HEK293 (cell line): ENCODE measurements around the gene SPOCK3.

ENCODE experiments used
- CTCF ChIP-seq: fragments of 450-650 bp; formaldehyde crosslinking; IDR thresholded peaks from 2 replicates; pipeline ENCODE4 v1.5.1; 2016; ENCODE audit warnings: missing biosample characterization, missing genetic modification characterization
- MYNN ChIP-seq: fragments of 450-650 bp; formaldehyde crosslinking; IDR thresholded peaks from 2 replicates; pipeline ENCODE4 v1.5.1; 2016; ENCODE audit warnings: missing biosample characterization, missing genetic modification characterization, borderline replicate concordance
- SETDB1 ChIP-seq: IDR thresholded peaks from one replicate; pipeline ENCODE4 v1.6.1; 2017; ENCODE audit warnings: mild to moderate bottlenecking, low read length, moderate library complexity, mixed read lengths; ENCODE audit not compliant: insufficient read length
- TCF7L2 ChIP-seq: IDR thresholded peaks from 2 replicates; pipeline ENCODE4 v1.6.1; 2011; ENCODE audit warnings: low read depth, mild to moderate bottlenecking, inconsistent platforms, low read length, moderate library complexity, borderline replicate concordance
- TRIM28 ChIP-seq: IDR thresholded peaks from 2 replicates; pipeline ENCODE4 v1.6.1; 2011; ENCODE audit warnings: low read length, control low read depth, borderline replicate concordance
- YY1 ChIP-seq: fragments of 450-650 bp; formaldehyde crosslinking; IDR thresholded peaks from 2 replicates; pipeline ENCODE4 v1.5.1; 2018; ENCODE audit warnings: missing biosample characterization, missing genetic modification characterization
- ZNF416 ChIP-seq: fragments of 450-650 bp; formaldehyde crosslinking; IDR thresholded peaks from 2 replicates; pipeline ENCODE4 v1.5.1; 2016; ENCODE audit warnings: missing biosample characterization, missing genetic modification characterization
- ZNF660 ChIP-seq: fragments of 450-650 bp; IDR thresholded peaks from 2 replicates; pipeline ENCODE4 v1.5.1; 2018; ENCODE audit warnings: missing biosample characterization, mild to moderate bottlenecking, missing genetic modification characterization
- ZNF843 ChIP-seq: fragments of 450-650 bp; formaldehyde crosslinking; IDR thresholded peaks from 2 replicates; pipeline ENCODE4 v1.5.1; 2016; ENCODE audit warnings: missing biosample characterization, missing genetic modification characterization
- ZSCAN5A ChIP-seq: fragments of 450-650 bp; formaldehyde crosslinking; IDR thresholded peaks from 2 replicates; pipeline ENCODE4 v1.5.1; 2016; ENCODE audit warnings: missing biosample characterization, missing genetic modification characterization

- TF ChIP-seq TRIM28 (no peak), CTCF (tag by site-specific recombination) (no peak), ZNF660 (tag by site-specific recombination) (no peak), YY1 (tag by site-specific recombination) (no peak), ZNF416 (tag by site-specific recombination) (no peak), SETDB1 (no peak), ZSCAN5A (tag by site-specific recombination) (no peak), ZNF843 (tag by site-specific recombination) (no peak), MYNN (no peak), TCF7L2 (no peak)
Measured at GRCh38 chr4:167282171-167282864, 48.0 kb upstream of the SPOCK3 start.
